ENCODE measurements around the gene RUNX3.

DNA sequence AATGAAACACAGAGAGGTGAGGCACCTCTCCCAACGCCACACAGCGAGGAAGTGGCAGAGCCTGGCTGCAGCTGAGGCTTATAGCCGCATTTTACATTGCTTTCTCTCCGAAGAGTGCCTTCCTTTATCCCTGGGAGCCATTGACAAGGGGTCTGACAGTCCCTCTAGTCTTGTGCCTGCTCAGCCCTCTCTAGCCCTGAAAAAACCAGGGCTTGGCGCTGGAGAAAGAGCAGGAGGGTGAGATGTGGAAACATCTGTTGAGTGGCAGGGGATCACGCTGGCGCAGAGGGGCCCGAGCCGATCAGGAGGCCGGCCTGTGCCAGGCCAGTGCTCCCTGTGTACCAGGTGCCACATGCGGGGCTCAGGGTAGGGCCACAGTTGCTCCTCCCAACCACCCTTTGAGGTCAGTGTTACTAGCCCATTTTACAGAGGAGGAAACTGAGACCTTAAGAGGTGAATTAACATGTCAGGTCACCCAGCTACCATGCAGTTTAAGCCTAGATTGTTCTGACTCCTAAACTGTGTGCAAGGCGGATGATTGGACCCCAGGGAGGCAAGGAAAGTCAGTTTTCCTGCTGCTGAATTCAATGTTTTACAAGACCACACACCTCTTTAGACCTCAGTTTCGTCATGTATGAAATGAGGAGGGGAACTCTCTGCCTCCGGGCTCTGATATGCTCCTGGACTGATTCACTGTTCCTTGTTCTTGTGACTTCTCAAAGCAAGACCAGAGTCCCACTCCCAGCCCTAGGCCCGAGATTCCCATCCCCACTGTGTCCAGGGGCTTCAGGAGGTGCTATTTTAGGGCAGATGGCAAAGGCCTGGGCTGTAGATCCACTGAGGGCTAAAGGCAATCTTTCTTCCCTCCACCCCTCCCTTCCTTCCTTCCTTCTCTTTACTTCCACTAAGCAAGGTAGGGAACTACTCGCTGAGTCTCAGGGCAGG, 28.0 kb upstream of the RUNX3 start:
- TF ChIP-seq, protein P1, sequence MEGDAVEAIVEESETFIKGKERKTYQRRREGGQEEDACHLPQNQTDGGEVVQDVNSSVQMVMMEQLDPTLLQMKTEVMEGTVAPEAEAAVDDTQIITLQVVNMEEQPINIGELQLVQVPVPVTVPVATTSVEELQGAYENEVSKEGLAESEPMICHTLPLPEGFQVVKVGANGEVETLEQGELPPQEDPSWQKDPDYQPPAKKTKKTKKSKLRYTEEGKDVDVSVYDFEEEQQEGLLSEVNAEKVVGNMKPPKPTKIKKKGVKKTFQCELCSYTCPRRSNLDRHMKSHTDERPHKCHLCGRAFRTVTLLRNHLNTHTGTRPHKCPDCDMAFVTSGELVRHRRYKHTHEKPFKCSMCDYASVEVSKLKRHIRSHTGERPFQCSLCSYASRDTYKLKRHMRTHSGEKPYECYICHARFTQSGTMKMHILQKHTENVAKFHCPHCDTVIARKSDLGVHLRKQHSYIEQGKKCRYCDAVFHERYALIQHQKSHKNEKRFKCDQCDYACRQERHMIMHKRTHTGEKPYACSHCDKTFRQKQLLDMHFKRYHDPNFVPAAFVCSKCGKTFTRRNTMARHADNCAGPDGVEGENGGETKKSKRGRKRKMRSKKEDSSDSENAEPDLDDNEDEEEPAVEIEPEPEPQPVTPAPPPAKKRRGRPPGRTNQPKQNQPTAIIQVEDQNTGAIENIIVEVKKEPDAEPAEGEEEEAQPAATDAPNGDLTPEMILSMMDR (conservative IDR thresholded peaks at IDR 0.05 in 1 of 2, IDR thresholded peaks at IDR 0.05 in 1 of 2; ENCODE audit: low read depth in 1 of 2, low read length in 2 of 2), result no peak
- no peak for TF ChIP-seq EZH2 (IDR thresholded peaks at IDR 0.05; ENCODE audit: low read length, missing control alignments)

All from fibroblast of lung (primary cell).